ENCODE data around the gene AGMO. TPM values are rescaled to one million over a fixed set of nuclear protein-coding genes. Genes with fewer than 3 reads are reported as not detected.

The AGMO gene
- total RNA-seq, 1 donor from 2014 or later, result 0.20 TPM

- Histone ChIP-seq H3K27ac (no peak overlapping the region), H3K4me1 (no peaks in the 10 kb centered on the region), H3K36me3 (no peaks in the 10 kb centered on the region), H3K4me3 (no peak overlapping the region), H3K9me3 (no peaks in the 10 kb centered on the region), H3K27me3 (no peaks in the 10 kb centered on the region)
- intact Hi-C loops (cut with DNase I), result no loop called here
- TF ChIP-seq CTCF (IDR thresholded peaks at IDR 0.05), result no peak
- no peak for ATAC-seq
- no peak for DNase-seq
Observed at GRCh38 chr7:15219758-15220157, 342.1 kb downstream of the AGMO start.

GRCh38 chr7:15218261-15218660 lies 343.6 kb downstream of the AGMO start:
- H3K27me3 ChIP-seq, result no peaks in the 10 kb centered on the region
- H3K4me1 ChIP-seq, result no peaks in the 10 kb centered on the region
- no peak for ATAC-seq
- no peak for DNase-seq
- no peaks in the 10 kb centered on the region for H3K9me3 ChIP-seq
- intact Hi-C loops (cut with DNase I), result no loop called here
- no peak overlapping the region for H3K4me3 ChIP-seq
- no peaks in the 10 kb centered on the region for H3K36me3 ChIP-seq
- no peak overlapping the region for H3K27ac ChIP-seq
- no peak for TF ChIP-seq CTCF (IDR thresholded peaks at IDR 0.05)

- intact Hi-C loops (cut with DNase I), result no loop called here
- ATAC-seq (no peak), DNase-seq (no peak)
- H3K4me3 ChIP-seq, result no peak overlapping the region
- no peaks in the 10 kb centered on the region for H3K36me3 ChIP-seq
- H3K4me1 ChIP-seq, result no peaks in the 10 kb centered on the region
- H3K9me3 ChIP-seq, result no peaks in the 10 kb centered on the region
- no peak for TF ChIP-seq CTCF (IDR thresholded peaks at IDR 0.05)
- no peak overlapping the region for H3K27ac ChIP-seq
- no peaks in the 10 kb centered on the region for H3K27me3 ChIP-seq
Observed at GRCh38 chr7:15215616-15216015, 346.2 kb downstream of the AGMO start.

GRCh38 chr7:15214976-15215375 lies 346.8 kb downstream of the AGMO start:
- no peaks in the 10 kb centered on the region for H3K4me1 ChIP-seq
- no peaks in the 10 kb centered on the region for H3K9me3 ChIP-seq
- no peaks in the 10 kb centered on the region for H3K27me3 ChIP-seq
- no peaks in the 10 kb centered on the region for H3K36me3 ChIP-seq
- no peak for ATAC-seq
- H3K4me3 ChIP-seq, result no peak overlapping the region
- no peak for DNase-seq
- no peak for TF ChIP-seq CTCF (IDR thresholded peaks at IDR 0.05)
- intact Hi-C loops (cut with DNase I), result no loop called here
- no peak overlapping the region for H3K27ac ChIP-seq

- H3K27me3 ChIP-seq, result no peaks in the 10 kb centered on the region
- H3K9me3 ChIP-seq, result no peaks in the 10 kb centered on the region
- no peak overlapping the region for H3K4me3 ChIP-seq
- H3K27ac ChIP-seq, result no peak overlapping the region
- no peak for ATAC-seq
- no peak for DNase-seq
- no peaks in the 10 kb centered on the region for H3K4me1 ChIP-seq
- no peak for TF ChIP-seq CTCF (IDR thresholded peaks at IDR 0.05)
- intact Hi-C loops (cut with DNase I), result no loop called here
- H3K36me3 ChIP-seq, result no peaks in the 10 kb centered on the region
Observed at GRCh38 chr7:15213093-15213492, 348.7 kb downstream of the AGMO start.

- Histone ChIP-seq H3K4me3 (no peak overlapping the region), H3K27me3 (no peaks in the 10 kb centered on the region), H3K9me3 (no peaks in the 10 kb centered on the region), H3K4me1 (no peaks in the 10 kb centered on the region), H3K36me3 (no peaks in the 10 kb centered on the region), H3K27ac (no peak overlapping the region)
- TF ChIP-seq CTCF (IDR thresholded peaks at IDR 0.05), result no peak
- DNase-seq (no peak), ATAC-seq (no peak)
- intact Hi-C loops (cut with DNase I), result no loop called here
Observed at GRCh38 chr7:15209429-15209828, 352.4 kb downstream of the AGMO start.
